Lower leg skin (tissue), 4 donors: ENCODE data around the gene LMF1. TPM values are rescaled to one million over a fixed set of nuclear protein-coding genes. Genes with fewer than 3 reads are reported as not detected.
"Not testable (repeated sequence)": the region's sequence is repeated elsewhere in the genome, so short reads cannot be mapped to it uniquely, and the experiment has no call there.

Experiments
- DNase-seq, 2 donors: peaks; one replicate each; pipeline ENCODE4 v3.0.0-alpha.2; 2019; ENCODE audit warnings: low spot score in 2 of 2
- H3K4me3 ChIP-seq: fragments of 200-600 bp; sonication (generic); 2 replicates; pipeline ENCODE4 v1.5.1; 2017; ENCODE audit warnings: mild to moderate bottlenecking, low read depth; ENCODE audit not compliant: poor library complexity, severe bottlenecking
- POLR2A ChIP-seq, 2 donors: fragments of 450-650 bp; IDR thresholded peaks; one replicate each; pipeline ENCODE4 v1.6.1; 2016 to 2017; ENCODE audit warnings: antibody characterized with exemption in 2 of 2, mild to moderate bottlenecking in 1 of 2, moderate library complexity in 1 of 2
- WGBS, 2 donors: methylation state at CpG; one replicate each; pipeline ENCODE4 v1.1.5; 2018; 5-methylcytosine and 5-hydroxymethylcytosine counted together
- intact Hi-C: fragments of 100-400 bp; cut with DNase I; formaldehyde crosslinking; loops from one replicate; pipeline ENCODE4 v1.15.0; 2023; ENCODE audit warnings: low total_unique reads
- total RNA-seq, 4 donors: library from RNA; depleted of rRNA; stranded (reverse); fragments of >200 nt; gene quantifications; one replicate each; pipeline ENCODE4 v1.1.0, GENCODE V29; 2016
- TF ChIP-seq, protein P1 (sequence below), 3 donors: fragments of 450-650 bp; IDR thresholded peaks; one replicate each; pipeline ENCODE4 v1.5.1; 2016; ENCODE audit warnings: antibody characterized with exemption in 3 of 3, mild to moderate bottlenecking in 3 of 3, moderate library complexity in 2 of 3

LMF1 gene
- total RNA-seq, 4 donors from 2014 or later = 31.3 to 68.3 (median 50.3) TPM

DNA sequence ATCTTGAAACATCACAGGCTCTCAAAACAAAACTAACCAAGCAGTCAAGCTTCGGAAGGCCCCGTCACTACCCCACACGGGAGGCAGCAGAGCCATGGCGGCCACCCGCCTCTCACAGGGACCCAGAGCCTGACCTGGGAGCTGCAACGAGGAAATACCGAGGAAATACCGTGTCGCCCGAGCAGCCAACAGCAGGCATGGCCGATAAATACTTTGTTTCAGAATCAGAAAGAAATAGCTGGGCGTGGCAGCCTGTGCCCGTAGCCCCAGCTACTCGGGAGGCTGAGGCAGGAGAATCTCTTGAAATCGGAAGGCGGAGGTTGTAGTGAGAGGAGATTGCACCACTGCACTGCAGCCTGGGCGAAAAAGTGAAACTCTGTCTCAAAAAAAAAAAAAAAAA is 6.9 kb downstream of the LMF1 start:
- DNase-seq = no peak
- WGBS, 2 donors = 86 to 89% methylated on average over 17 of the region's 17 CpGs
- TF ChIP-seq, protein P1, sequence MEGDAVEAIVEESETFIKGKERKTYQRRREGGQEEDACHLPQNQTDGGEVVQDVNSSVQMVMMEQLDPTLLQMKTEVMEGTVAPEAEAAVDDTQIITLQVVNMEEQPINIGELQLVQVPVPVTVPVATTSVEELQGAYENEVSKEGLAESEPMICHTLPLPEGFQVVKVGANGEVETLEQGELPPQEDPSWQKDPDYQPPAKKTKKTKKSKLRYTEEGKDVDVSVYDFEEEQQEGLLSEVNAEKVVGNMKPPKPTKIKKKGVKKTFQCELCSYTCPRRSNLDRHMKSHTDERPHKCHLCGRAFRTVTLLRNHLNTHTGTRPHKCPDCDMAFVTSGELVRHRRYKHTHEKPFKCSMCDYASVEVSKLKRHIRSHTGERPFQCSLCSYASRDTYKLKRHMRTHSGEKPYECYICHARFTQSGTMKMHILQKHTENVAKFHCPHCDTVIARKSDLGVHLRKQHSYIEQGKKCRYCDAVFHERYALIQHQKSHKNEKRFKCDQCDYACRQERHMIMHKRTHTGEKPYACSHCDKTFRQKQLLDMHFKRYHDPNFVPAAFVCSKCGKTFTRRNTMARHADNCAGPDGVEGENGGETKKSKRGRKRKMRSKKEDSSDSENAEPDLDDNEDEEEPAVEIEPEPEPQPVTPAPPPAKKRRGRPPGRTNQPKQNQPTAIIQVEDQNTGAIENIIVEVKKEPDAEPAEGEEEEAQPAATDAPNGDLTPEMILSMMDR (IDR thresholded peaks at IDR 0.05) = no peak
- no peak for TF ChIP-seq POLR2A (IDR thresholded peaks at IDR 0.05)
- no peak overlapping the region for H3K4me3 ChIP-seq
- intact Hi-C loops = no loop called here

DNA sequence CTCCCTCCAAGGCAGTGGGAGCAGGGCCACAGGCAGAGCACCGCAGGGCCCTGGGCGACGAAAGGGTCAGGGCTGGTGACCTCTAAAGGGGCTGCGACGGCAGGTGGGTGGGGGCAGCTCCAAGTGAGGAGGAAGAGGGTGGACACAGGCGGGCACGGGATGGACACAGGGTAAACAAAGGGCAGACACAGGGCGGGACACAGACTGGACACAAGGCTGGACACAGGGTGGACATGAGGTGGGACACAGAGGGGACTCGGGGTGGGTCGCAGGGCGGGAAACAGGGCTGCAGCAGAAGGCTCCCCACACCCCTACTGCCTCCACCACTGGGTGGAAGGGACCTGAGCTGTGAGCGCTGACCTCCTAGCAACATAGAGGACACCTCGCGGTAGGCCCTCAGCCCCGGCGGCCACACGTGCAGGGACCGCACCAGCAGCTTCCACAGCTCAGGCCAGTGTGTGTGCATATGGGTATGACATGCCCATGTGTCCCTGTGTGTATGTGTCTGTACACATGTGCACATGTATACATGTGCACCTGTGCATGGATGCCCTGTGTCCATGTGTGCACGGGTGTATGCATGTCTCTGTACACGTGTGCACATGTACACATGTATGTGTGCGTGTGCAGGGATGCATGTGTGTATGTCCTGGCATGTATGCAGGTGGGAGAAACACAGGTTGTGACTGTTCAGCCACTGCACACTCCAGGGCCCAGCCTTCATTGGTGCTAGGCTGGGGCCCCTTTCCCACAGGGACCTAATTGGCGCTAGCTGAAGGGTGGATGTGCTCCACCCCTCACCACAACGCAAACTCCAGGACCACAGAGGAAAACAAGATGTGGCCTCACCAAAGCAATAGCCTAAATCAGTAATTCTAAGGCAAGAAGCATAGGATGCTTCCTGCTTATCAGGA is 7.6 kb downstream of the LMF1 start:
- no peak overlapping the region for H3K4me3 ChIP-seq
- DNase-seq = no peak
- TF ChIP-seq POLR2A (IDR thresholded peaks at IDR 0.05) = no peak
- TF ChIP-seq, protein P1 (IDR thresholded peaks at IDR 0.05) = no peak
- WGBS, 2 donors = 85 to 94% methylated on average over 16 to 23 of the region's 23 CpGs
- intact Hi-C loops = no loop called here

DNA sequence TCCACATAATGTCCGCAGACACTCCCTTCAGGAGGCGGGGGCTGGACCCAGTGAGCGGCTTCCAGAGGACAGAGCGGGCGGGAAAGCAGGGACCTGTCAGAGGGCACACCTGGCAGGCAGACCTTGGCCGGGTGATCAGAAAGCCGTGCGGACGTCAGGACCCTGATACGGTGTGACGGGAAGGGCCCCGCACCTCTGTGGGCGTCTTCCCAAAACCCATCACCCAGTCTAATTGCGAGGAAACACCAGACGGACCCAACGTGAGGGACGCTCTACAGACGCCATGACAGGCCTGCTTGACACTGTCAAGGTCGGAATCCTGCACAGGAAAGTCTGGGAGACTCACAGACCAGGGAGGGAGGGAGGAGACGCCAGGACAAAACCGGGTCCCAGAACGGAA is 8.4 kb downstream of the LMF1 start:
- intact Hi-C loops = no loop called here
- 91 to 93% methylated on average over 22 of the region's 22 CpGs for WGBS, 2 donors
- H3K4me3 ChIP-seq = no peak overlapping the region
- DNase-seq = no peak
- no peak for TF ChIP-seq POLR2A (IDR thresholded peaks at IDR 0.05)

DNA sequence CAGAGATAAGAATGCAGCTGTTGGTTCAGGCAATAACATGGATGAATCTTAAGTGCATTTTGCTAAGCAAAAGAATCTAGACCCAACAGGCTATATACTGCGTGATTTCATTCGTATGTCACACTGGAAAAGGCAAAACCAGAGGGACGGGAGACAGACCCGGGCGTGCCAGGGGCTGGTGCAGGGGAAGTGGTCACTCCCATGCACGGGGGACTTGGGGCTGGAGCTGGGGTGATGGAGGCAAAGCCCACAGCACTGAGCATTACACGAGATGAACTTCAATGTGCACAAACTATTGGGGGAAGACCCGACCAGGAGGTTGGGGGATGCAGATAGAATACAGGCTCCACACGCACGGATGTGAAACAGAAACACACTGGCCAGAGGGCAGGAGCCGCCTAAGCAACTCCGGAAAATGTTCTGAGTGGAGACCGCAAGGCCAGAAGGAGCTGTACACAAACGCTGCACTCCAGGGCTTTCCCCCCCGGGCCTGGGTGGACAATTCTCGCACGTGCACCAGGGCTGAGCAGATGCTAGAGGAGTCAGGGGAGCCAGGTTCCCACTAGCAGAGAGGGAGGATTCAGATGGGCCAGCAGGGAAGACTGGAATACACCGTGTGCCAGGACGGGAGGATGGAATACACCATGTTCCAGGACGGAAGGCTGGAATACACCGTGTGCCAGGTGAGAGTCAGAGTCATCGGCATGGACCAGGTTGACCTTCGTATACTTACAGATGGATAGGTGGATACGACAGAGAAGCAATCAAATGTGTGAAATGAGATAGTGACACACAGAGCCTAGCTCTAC is 11.3 kb downstream of the LMF1 start:
- no peak for TF ChIP-seq POLR2A (IDR thresholded peaks at IDR 0.05)
- TF ChIP-seq, protein P1 (IDR thresholded peaks at IDR 0.05) = no peak
- intact Hi-C loops = no loop called here

DNA sequence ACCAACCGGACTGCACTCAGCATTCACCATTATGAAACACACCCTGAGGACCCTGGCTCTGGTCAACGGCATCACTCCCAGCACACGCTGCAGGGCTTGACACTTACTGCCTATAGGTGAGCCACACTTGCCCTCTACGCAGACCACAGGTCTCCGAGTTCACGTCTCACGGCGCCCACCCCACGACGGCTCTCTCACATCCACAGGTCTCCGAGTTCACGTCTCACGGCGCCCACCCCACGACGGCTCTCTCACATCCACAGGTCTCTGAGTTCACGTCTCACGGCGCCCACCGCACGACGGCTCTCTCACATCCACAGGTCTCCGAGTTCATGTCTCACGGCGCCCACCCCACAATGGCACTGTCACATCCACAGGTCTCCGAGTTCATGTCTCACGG is 15.0 kb downstream of the LMF1 start:
- H3K4me3 ChIP-seq, DNase-seq, intact Hi-C loops: not testable (repeated sequence)
- 95 to 96% methylated on average over 27 of the region's 27 CpGs for WGBS, 2 donors

More for the DNA sequence above, 11.3 kb downstream of the LMF1 start:
- H3K4me3 ChIP-seq = no peak overlapping the region
- WGBS, 2 donors = 87 to 91% methylated on average over 24 of the region's 24 CpGs
- no peak for DNase-seq

DNA sequence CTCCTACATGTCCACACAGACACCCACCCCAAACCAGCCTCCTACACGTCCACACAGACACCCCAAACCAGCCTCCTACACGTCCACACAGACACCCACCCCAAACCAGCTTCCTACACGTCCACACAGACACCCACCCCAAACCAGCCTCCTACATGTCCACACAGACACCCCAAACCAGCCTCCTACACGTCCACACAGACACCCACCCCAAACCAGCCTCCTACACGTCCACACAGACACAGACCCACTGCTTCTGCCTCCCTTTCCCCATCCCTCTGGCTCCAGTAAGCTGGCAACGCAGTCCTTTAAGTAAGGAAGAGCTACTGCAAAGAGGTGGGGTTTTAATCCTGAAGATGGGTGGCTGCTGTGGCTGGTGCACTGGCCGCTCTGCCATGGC is 17.0 kb downstream of the LMF1 start:
- intact Hi-C loops = not testable (repeated sequence)

DNA sequence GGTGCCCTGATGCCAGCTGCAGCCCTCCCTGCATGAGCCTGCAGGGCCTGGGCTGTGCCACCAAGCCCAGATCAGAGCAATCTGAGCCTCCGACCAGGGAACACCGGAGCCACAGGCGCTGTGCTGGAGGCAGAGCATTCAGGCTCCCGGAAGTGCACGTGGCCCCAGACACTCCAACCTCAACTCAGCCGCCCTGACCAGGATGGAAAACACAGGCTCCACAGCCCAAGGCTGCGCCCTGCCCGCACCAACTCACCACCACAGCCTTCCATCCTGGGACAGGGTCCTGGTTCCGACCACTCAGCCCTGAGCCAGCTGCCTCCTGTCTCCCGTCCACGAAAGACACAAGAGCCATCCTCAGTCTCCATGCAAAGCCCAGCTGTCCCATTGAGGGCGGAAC is 18.5 kb downstream of the LMF1 start:
- no peak for DNase-seq
- H3K4me3 ChIP-seq = no peak overlapping the region
- TF ChIP-seq, protein P1 (IDR thresholded peaks at IDR 0.05) = no peak
- TF ChIP-seq POLR2A (IDR thresholded peaks at IDR 0.05) = no peak
- WGBS, 2 donors = 93 to 96% methylated on average over 3 to 12 of the region's 12 CpGs
- intact Hi-C loops = no loop called here

More for the DNA sequence above, 17.0 kb downstream of the LMF1 start:
- not testable (repeated sequence) for H3K4me3 ChIP-seq, DNase-seq
- WGBS, 2 donors = 92 to 95% methylated on average over 4 to 5 of the region's 7 CpGs
